H1 (cell line): ENCODE data around the gene VDR. TPM values are rescaled to one million over a fixed set of nuclear protein-coding genes. Genes with fewer than 3 reads are reported as not detected.

Experiments used
- CTCF ChIA-PET: fragments of 300-600 bp; sonication (Branson Sonifier 250); formaldehyde crosslinking; loops from one replicate; lab custom pipeline; 2021; ENCODE audit not compliant: partially characterized antibody; lab: Charles Lee
- POLR2A ChIA-PET: fragments of 300-600 bp; sonication (Branson Sonifier 250); formaldehyde crosslinking; loops from one replicate; lab custom pipeline; 2021; ENCODE audit warnings: inconsistent platforms; ENCODE audit not compliant: partially characterized antibody; lab: Charles Lee
- DNase-seq, 2 experiments: peaks; one replicate each; pipeline versions ENCODE4 v3.0.0 to v3.0.0-alpha.2; 2010 to 2022; ENCODE audit warnings: low spot score in 2 of 2, low read depth in 1 of 2, mixed read lengths in 1 of 2
- FAIRE-seq: peaks from 2 replicates; lab custom pipeline; 2011; peaks lifted over from hg19 to GRCh38; lab: Jason Lieb, UNC
- H2AFZ ChIP-seq: 2 replicates; pipeline ENCODE4 v1.8.1; 2012; ENCODE audit warnings: low read length, inconsistent platforms
- H2AK5ac ChIP-seq: 2 replicates; pipeline ENCODE4 v1.6.1; 2013; ENCODE audit warnings: low read depth, low read length
- H2BK120ac ChIP-seq: replicated peaks from 2 replicates; pipeline ENCODE3; 2013; ENCODE audit warnings: low read depth, low read length, inconsistent platforms
- H2BK12ac ChIP-seq: 2 replicates; pipeline ENCODE4 v1.6.1; 2013; ENCODE audit warnings: low read depth, low read length
- H2BK15ac ChIP-seq: 2 replicates; pipeline ENCODE4 v1.6.1; 2013; ENCODE audit warnings: low read length
- H2BK20ac ChIP-seq: 2 replicates; pipeline ENCODE4 v1.6.1; 2013; ENCODE audit warnings: low read length
- H2BK5ac ChIP-seq: 2 replicates; pipeline ENCODE4 v1.6.1; 2013; ENCODE audit warnings: low read depth, low read length
- H3K14ac ChIP-seq: 2 replicates; pipeline ENCODE4 v1.6.1; 2013; ENCODE audit warnings: inconsistent platforms; ENCODE audit not compliant: insufficient read length
- H3K18ac ChIP-seq: 2 replicates; pipeline ENCODE4 v1.6.1; 2013; ENCODE audit warnings: low read length; ENCODE audit errors: extremely low read depth
- H3K23ac ChIP-seq: 2 replicates; pipeline ENCODE4 v1.6.1; 2013; ENCODE audit warnings: inconsistent platforms; ENCODE audit not compliant: insufficient read length
- H3K23me2 ChIP-seq: 2 replicates; pipeline ENCODE4 v1.6.1; 2013; ENCODE audit warnings: low read depth, low read length
- H3K27ac ChIP-seq: 2 replicates; pipeline ENCODE4 v1.6.1; 2011; ENCODE audit warnings: low read depth, low read length, inconsistent platforms
- H3K27me3 ChIP-seq, 4 experiments: replicated peaks in 1 of 4; 1 replicate in 1 of 4; 2 replicates in 3 of 4; pipeline versions ENCODE4 v1.6.1 to v1.8.1; 2011 to 2013; ENCODE audit warnings: low read length in 3 of 4, mild to moderate bottlenecking in 3 of 4, inconsistent platforms in 2 of 4, mixed read lengths in 2 of 4, moderate library complexity in 1 of 4; ENCODE audit not compliant: control insufficient read depth in 3 of 4, insufficient read depth in 3 of 4; ENCODE audit errors: extremely low read depth in 1 of 4
- H3K36me3 ChIP-seq, 4 experiments: 2 replicates each; pipeline versions ENCODE4 v1.6.1 to v1.8.1; 2011 to 2013; ENCODE audit warnings: mild to moderate bottlenecking in 4 of 4, low read length in 3 of 4, moderate library complexity in 2 of 4, control low read depth in 1 of 4, inconsistent platforms in 1 of 4; ENCODE audit not compliant: insufficient read depth in 4 of 4, control insufficient read depth in 2 of 4
- H3K4ac ChIP-seq: replicated peaks from 2 replicates; pipeline ENCODE3; 2013; ENCODE audit warnings: low read length, low read depth, mixed read lengths, inconsistent platforms; ENCODE audit not compliant: insufficient read length
- H3K4me1 ChIP-seq, 4 experiments: replicated peaks in 1 of 4; 1 replicate in 1 of 4; 2 replicates in 3 of 4; pipeline versions ENCODE4 v1.6.1 to v1.8.1; 2011 to 2013; ENCODE audit warnings: low read length in 3 of 4, inconsistent platforms in 2 of 4, mixed read lengths in 1 of 4; ENCODE audit not compliant: insufficient read depth in 4 of 4, control insufficient read depth in 3 of 4
- H3K4me2 ChIP-seq, 2 experiments: 2 replicates each; pipeline versions ENCODE4 v1.6.1 to v1.8.1; 2011 to 2013; ENCODE audit warnings: low read depth in 2 of 2, low read length in 2 of 2, control low read depth in 1 of 2, inconsistent platforms in 1 of 2, mild to moderate bottlenecking in 1 of 2; ENCODE audit not compliant: insufficient read depth in 1 of 2
- H3K4me3 ChIP-seq, 4 experiments: fragments of 200-600, 300-600 bp in 1 of 4; sonication (generic), shearing (Covaris generic), sonication (Bioruptor Twin) in 1 of 4; 2 replicates each; pipeline versions ENCODE4 v1.5.1 to v1.8.1; 2011 to 2016; ENCODE audit warnings: low read length in 4 of 4, low read depth in 3 of 4, control low read depth in 2 of 4, inconsistent platforms in 2 of 4, mild to moderate bottlenecking in 2 of 4, mixed read lengths in 1 of 4, moderate library complexity in 1 of 4; ENCODE audit not compliant: insufficient read depth in 2 of 4; ENCODE audit errors: extremely low read depth in 1 of 4
- H3K56ac ChIP-seq: replicated peaks from 2 replicates; pipeline ENCODE3; 2013; ENCODE audit warnings: low read depth, mild to moderate bottlenecking, mixed read lengths, low read length, inconsistent platforms; ENCODE audit not compliant: insufficient read length
- H3K79me1 ChIP-seq: 2 replicates; pipeline ENCODE4 v1.6.1; 2013; ENCODE audit warnings: low read depth, low read length, control low read depth
- H3K79me2 ChIP-seq, 2 experiments: 2 replicates each; pipeline versions ENCODE4 v1.6.1 to v1.8.1; 2012 to 2013; ENCODE audit warnings: low read length in 2 of 2, mild to moderate bottlenecking in 2 of 2, inconsistent platforms in 1 of 2; ENCODE audit not compliant: insufficient read depth in 2 of 2, control insufficient read depth in 1 of 2
- H3K9ac ChIP-seq, 4 experiments: replicated peaks in 1 of 4; 1 replicate in 1 of 4; 2 replicates in 3 of 4; pipeline versions ENCODE4 v1.6.1 to v1.8.1; 2011 to 2013; ENCODE audit warnings: low read depth in 3 of 4, low read length in 3 of 4, control low read depth in 2 of 4, mild to moderate bottlenecking in 2 of 4, moderate library complexity in 2 of 4, inconsistent platforms in 1 of 4; ENCODE audit errors: extremely low read depth in 1 of 4
- H3K9me3 ChIP-seq, 2 experiments: 2 replicates each; pipeline versions ENCODE4 v1.6.1 to v1.8.1; 2012 to 2013; ENCODE audit warnings: mild to moderate bottlenecking in 2 of 2, moderate library complexity in 2 of 2, control low read depth in 1 of 2, inconsistent platforms in 1 of 2, low read depth in 1 of 2, low read length in 1 of 2, mixed read lengths in 1 of 2; ENCODE audit not compliant: insufficient read depth in 2 of 2
- H4K20me1 ChIP-seq, 2 experiments: replicated peaks in 1 of 2; 2 replicates each; pipeline versions ENCODE3 to v1.8.1; 2011 to 2013; ENCODE audit warnings: inconsistent platforms in 2 of 2, low read length in 2 of 2, mild to moderate bottlenecking in 1 of 2; ENCODE audit not compliant: insufficient read depth in 2 of 2, control insufficient read depth in 1 of 2
- H4K5ac ChIP-seq: 2 replicates; pipeline ENCODE4 v1.6.1; 2013; ENCODE audit warnings: low read length, low read depth, mixed read lengths, inconsistent platforms; ENCODE audit not compliant: insufficient read length
- H4K8ac ChIP-seq: 2 replicates; pipeline ENCODE4 v1.8.0; 2013; ENCODE audit warnings: mild to moderate bottlenecking, moderate library complexity, low read length, inconsistent platforms; ENCODE audit not compliant: insufficient read depth; ENCODE audit errors: extremely low read depth
- H4K91ac ChIP-seq: replicated peaks from 2 replicates; pipeline ENCODE3; 2013; ENCODE audit warnings: low read length, mixed read lengths, inconsistent platforms; ENCODE audit not compliant: insufficient read length
- CBX8 ChIP-seq: fragments of 300-800, 300-1000 bp; sonication (generic); IDR thresholded peaks from 2 replicates; pipeline ENCODE4 v1.7.1; 2016; ENCODE audit warnings: low read depth, low read length, borderline replicate concordance
- EP300 ChIP-seq, 2 experiments: IDR thresholded peaks; 1 replicate in 1 of 2; 2 replicates in 1 of 2; pipeline ENCODE4 v1.6.1; 2011 to 2012; ENCODE audit warnings: low read depth in 2 of 2, low read length in 2 of 2, mild to moderate bottlenecking in 2 of 2, borderline replicate concordance in 1 of 2, inconsistent platforms in 1 of 2, moderate library complexity in 1 of 2
- SAP30 ChIP-seq: fragments of 300-600 bp; sonication (generic); IDR thresholded peaks from 2 replicates; pipeline ENCODE4 v1.7.1; 2012; ENCODE audit warnings: low read length, moderate library complexity, mild to moderate bottlenecking, inconsistent platforms; ENCODE audit not compliant: insufficient read depth, insufficient replicate concordance
- SIRT6 ChIP-seq: IDR thresholded peaks from one replicate; pipeline ENCODE4 v1.7.1; 2012; ENCODE audit warnings: low read length, inconsistent platforms
- WGBS, 2 experiments: shearing (Covaris generic) in 1 of 2; methylation state at CpG; one replicate each; pipeline versions ENCODE4 v1.1.6 to v1.1.7; 2013 to 2015; ENCODE audit warnings: low lambda C conversion rate in 2 of 2, mixed read lengths in 2 of 2, inconsistent platforms in 1 of 2, low coverage in 1 of 2, missing lambda C conversion rate in 1 of 2; ENCODE audit not compliant: insufficient replicate concordance in 2 of 2, insufficient coverage in 1 of 2, insufficient read length in 1 of 2; ENCODE audit errors: extremely low coverage in 1 of 2, missing lambda C conversion rate in 1 of 2; 5-methylcytosine and 5-hydroxymethylcytosine counted together
- polyA plus RNA-seq, 7 experiments: library from polyadenylated mRNA; depleted of rRNA in 3 of 7; stranded (reverse) in 5 of 7; unstranded in 2 of 7; fragments of >200 nt in 5 of 7; fragments of 200-250 nt in 2 of 7; gene quantifications; 1 replicate in 5 of 7; 2 replicates in 1 of 7; 4 replicates in 1 of 7; pipeline versions ENCODE4 v1.2.1 to v1.2.3, GENCODE V29; 2011 to 2013; ENCODE audit warnings: missing spikeins in 2 of 7, mixed read lengths in 2 of 7
- total RNA-seq: library from RNA; stranded (reverse); fragmentation: NEBNext Ultra II Directional; extraction: Animal tissue kit (Norgen Biotek cat#: 25700); gene quantifications from 2 replicates; pipeline ENCODE4 v1.2.1, GENCODE V29; 2021

The VDR gene
- total and polyA plus RNA-seq, 2 of the 8 experiments (the other 6 are each of a cell fraction or from before 2014, with no cell fraction given): 0.44 to 0.65 TPM

DNA sequence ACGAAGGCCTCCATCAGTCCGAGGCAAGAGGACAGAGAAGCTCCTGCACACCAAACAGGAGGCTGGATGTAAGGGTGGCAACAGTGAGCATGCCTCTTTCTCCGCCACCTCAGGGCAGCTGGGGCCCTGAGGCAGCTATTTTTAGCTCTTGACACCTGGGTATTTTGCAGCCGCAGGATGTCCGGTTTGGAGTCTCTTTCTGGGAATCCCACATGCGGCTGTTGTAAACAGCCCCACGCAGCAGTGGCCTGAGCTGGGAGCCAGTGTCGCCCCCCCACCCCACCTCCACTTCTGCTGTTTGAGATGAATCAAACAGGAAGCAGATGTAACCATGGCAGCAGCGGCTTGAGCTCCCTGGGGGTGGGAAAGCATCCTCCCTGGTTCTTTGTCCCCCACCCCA, 96.7 kb downstream of the VDR start:
- Histone ChIP-seq H3K4me3 (no peak overlapping the region), H3K27me3 (no peaks in the 10 kb centered on the region), H3K56ac (no peak overlapping the region), H3K18ac (no peak overlapping the region), H2AK5ac (no peak overlapping the region), H2BK15ac (no peak overlapping the region; the same call in 1 of the 2 replicates), H4K91ac (no peak overlapping the region), H3K4me1 (peaks cover 14 to 41% (median 32%) of the 10 kb centered on the region in 4 experiments), H4K8ac (no peak overlapping the region), H2BK120ac (no peak overlapping the region), H3K79me1 (peaks cover 12% of the 10 kb centered on the region; the same call in 1 of the 2 replicates), H3K23ac (no peak overlapping the region), H3K79me2 (peaks cover 0 to 90% of the 10 kb centered on the region in 2 experiments; a peak in 3 of 4 replicates), H3K14ac (no peak overlapping the region), H3K4me2 (no peak overlapping the region), H3K27ac (no peak overlapping the region; the same call in 1 of the 2 replicates), H4K5ac (no peak overlapping the region), H3K9ac (no peak overlapping the region), H2BK5ac (no peak overlapping the region), H4K20me1 (peaks cover 5 to 18% of the 10 kb centered on the region in 2 experiments), H3K23me2 (peaks cover 4% of the 10 kb centered on the region; the same call in 1 of the 2 replicates), H3K4ac (no peak overlapping the region), H2BK20ac (no peak overlapping the region), H2AFZ (no peak overlapping the region), H2BK12ac (no peak overlapping the region), H3K36me3 (peaks cover 0 to 2% (median 0%) of the 10 kb centered on the region in 4 experiments; a peak in 1 of 8 replicates), H3K9me3 (no peaks in the 10 kb centered on the region)
- WGBS, 2 experiments: 75% methylated on average over 6 of the region's 9 CpGs; no CpG with 5 or more reads in 1 of the 2 experiments
- DNase-seq (no peak), FAIRE-seq (no peak)
- CTCF ChIA-PET: interaction anchor here (0.7 to 58.8 kb wide), 15 partner anchors 10 to 92 kb away, joined by 3 to 2001 read pairs (median 4); partner anchors contain the start of genes HDAC7 and SLC48A1
- POLR2A ChIA-PET: interaction anchor here (0.9 to 29.3 kb wide), 7 partner anchors 9 to 52 kb away, joined by 3 to 480 read pairs (median 4); partner anchors contain the start of gene HDAC7
- TF ChIP-seq EP300 (IDR thresholded peaks at IDR 0.05; ENCODE audit: borderline replicate concordance in 1 of 2, low read depth in 2 of 2, low read length in 2 of 2) (no peak), SIRT6 (no peak), SAP30 (no peak), CBX8 (no peak)
